GM11168 (cell line): Measurements from ENCODE around the gene BMPR1A.
"Not testable (repeated sequence)": the region's sequence is repeated elsewhere in the genome, so short reads cannot be mapped to it uniquely, and the experiment has no call there.

Source experiments
- in situ Hi-C: fragments of 300-500 bp; cut with MboI; formaldehyde crosslinking; loops from one replicate; pipeline ENCODE4 v1.12.0; 2022; ENCODE audit warnings: low sequenced_read_pairs; ENCODE audit not compliant: unreplicated experiment

The BMPR1A gene

GRCh38 chr10:86929468-86930380 lies 173.3 kb downstream of the BMPR1A start:
- in situ Hi-C loops = no loop called here

DNA sequence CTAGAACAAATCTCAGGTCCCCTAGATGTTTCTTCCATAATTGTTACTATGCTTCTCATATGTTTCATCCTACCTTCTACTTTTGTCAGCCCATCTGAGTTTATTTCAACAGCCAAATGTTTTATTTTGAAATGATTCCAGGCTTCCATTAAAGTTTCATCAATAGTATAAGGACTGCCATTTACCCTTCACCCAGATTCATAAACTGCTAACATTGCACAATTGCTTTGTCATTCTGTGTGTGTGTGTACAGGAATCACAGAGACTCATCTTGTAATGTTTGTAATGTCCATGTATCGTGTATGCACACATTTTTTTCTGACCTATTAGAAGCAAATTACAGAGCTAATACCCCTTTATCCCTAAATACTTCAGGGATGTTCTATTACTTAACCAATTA lies 175.5 kb downstream of the BMPR1A start:
- in situ Hi-C loops = no loop called here

DNA sequence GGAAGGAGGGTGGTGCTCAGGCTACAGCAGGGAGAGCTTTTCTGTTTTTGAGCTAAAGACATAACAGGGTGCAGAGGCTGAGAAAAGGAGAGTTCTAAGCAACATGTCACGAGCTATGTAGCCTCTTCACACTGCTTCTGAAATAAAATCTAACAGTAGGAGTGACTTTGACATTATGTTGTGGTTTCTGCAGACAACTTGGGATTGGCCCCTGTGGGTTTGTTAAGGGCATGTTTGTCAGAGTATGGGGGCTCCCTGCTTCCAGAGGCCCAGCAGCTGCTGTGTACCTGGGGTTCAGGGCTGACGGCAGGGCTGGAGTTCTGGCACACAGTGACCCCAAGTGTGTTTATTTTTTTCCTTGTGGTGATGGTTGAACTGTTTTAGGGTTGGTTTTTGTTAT lies 176.3 kb downstream of the BMPR1A start:
- in situ Hi-C loops = no loop called here

- in situ Hi-C loops = not testable (repeated sequence)
Measured at GRCh38 chr10:86934162-86934711, 177.8 kb downstream of the BMPR1A start.

GRCh38 chr10:86936661-86937501 lies 180.5 kb downstream of the BMPR1A start:
- in situ Hi-C loops = no loop called here

DNA sequence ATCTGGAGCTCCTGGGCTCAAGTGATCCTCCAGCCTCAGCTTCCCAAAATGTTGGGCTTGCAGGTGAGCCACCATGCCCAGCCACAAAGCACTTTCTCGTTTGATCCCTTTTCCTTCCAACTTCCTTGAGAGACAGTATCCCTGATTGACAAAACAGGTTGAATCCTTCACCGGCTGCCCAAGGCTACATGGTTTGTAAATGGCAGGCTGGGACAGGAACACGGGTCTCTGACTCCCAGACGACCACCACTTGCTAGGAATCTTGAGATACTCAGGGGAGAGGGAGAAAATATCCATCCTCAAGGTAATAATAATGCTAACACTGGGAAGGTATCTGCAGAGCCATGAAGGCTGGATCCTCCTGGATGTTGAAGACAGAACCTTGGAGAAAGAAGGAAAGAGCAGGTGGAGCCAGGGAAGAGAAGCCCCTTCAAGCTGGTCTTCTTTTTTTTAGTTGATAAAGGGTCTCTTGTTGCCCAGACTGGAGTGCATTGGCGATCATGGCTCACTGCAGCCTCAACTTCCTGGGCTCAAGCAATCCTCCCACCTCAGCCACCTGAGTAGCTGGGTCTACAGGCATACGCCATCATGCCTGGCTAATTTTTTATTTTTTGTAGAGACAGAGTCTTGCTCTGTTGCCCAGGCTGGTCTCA lies 181.2 kb downstream of the BMPR1A start:
- in situ Hi-C loops = no loop called here

GRCh38 chr10:86938260-86938659 lies 181.8 kb downstream of the BMPR1A start:
- in situ Hi-C loops = no loop called here

DNA sequence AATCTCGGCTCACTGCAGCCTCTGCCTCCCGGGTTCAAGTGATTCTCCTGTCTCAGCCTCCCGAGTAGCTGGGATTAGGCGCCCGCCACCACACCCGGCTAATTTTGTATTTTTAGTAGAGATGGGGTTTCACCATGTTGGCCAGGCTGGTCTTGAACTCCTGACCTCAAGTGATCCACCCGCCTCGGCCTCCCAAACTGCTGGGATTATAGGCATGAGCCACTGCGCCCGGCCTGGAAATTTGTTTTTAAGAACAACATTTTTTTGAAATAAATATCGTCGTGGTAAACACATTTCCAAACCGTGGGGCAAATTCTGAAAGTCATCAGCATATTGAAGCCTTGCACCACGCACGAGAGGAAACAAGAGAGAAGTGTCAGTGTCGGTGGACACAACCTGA lies 183.7 kb downstream of the BMPR1A start:
- in situ Hi-C loops = not testable (repeated sequence)

GRCh38 chr10:86940677-86941076 lies 184.3 kb downstream of the BMPR1A start:
- in situ Hi-C loops = no loop called here

- in situ Hi-C loops = no loop called here
Measured at GRCh38 chr10:86941426-86941825, 185.0 kb downstream of the BMPR1A start.

DNA sequence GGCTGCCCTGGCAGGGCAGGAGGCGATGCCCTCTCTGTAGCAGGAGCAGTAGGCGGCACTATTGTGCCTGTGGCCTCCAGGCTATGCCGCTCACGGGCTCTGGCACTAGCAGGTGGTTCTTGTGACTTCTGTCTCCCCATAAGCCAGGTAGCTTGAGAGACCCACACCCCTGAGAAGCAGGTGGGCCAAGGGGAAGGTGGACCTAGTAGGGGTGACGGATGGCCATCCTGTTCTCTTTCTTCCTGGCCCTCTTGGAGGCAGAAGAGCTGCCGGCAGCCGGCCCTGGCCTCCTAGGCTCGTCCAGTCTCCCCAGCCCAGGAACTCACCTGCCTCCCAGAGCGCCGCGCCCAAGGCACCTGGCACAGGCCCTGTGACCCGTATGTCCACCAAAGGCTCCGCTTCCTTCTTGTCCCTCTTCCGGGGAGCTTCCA lies 185.6 kb downstream of the BMPR1A start:
- in situ Hi-C loops = no loop called here

DNA sequence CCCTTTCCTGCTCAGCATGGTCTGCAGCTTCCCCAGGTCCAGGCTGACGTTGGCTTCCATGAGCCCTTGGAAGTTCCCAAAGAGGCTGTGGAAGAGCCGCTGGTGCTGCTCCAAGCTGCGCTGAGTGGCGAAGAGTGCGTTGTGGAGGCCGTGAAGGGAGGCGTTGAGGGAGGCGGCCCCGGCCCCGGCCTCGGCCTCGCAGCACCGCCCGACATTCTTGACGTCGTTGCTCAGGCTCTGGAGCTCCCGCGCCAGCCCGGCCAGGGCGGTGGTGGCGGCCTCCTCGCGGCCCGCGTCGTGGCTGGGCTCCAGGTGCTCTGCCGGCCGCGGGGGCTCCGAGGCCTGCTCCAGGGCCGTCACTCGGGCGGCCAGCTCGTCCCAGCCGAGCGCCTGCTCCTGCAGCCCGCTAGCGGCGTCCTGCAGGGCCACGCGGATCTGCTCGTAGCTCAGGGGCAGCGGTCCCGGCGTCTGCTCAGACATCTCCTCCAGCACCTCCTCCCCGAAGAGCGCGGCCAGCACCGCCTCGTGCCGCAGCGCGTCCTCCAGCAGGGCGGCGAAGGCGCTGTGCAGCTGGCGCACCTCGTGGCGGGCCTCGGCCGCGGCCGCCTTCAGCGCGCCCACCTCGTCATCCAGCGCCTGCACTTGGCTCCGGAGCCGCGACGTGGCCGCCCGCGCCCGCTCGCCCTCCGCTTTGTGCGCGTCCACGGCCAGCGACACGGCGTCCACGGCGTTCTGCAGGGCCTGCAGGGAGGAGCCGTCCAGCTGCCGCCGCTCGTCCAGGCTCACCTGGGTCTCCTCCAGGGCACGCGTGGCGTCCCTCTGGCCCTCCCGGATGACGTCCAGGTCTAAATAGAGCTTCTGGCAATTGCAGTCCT lies 186.3 kb downstream of the BMPR1A start:
- in situ Hi-C loops = no loop called here

DNA sequence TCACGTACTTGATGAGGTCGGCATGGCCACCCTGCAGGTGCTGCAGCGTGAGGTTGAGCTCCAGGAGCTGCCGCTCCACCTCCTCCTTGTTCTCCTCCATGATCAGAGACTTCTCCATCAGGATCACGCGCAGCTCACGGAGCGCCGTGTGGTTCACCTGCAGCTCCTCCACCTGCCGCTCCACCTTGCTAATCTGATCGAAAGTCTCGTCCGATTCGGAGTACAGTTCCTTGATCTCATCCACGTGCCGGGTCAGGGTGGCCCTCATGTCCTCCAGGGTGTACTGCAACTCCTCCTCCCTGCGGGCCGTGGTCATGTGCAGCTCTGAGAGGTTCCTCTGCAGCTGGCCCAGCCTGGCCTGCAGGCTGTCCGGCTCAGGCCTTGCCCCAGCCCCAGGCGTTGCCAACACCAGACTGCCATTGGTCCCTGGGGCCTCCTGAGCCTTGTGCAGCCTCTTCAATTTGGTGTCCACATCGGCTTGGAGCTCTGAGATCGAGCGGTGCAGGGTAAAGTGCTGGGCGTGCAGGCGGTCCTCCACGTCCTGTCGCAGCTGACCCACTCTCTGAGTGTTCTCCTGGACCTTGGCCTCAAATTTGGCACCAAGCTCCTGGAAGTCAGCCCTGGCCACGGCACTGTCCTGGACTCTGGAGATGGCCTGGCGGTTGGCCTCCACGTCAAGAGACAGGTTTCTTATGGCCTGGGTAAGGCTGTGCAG lies 187.1 kb downstream of the BMPR1A start:
- in situ Hi-C loops = no loop called here

DNA sequence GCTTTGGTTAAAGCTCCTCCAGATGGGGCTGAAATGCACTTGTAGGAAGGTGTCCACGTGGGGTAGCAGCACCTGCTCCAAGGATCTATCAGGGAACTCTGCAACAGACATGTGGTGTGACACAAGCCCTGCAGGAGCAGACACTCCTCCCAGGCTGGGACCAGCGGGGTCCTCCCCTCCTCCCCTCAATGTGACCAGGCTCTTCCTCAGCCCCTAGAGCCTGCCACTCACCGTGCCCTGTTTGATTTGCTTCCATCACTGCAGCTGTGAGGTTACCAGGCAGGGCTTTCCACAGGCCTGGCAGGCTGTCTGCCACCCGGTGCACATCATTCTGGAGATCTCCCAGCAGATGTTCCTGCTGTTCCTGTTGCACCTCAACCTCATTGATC lies 187.6 kb downstream of the BMPR1A start:
- in situ Hi-C loops = no loop called here

DNA sequence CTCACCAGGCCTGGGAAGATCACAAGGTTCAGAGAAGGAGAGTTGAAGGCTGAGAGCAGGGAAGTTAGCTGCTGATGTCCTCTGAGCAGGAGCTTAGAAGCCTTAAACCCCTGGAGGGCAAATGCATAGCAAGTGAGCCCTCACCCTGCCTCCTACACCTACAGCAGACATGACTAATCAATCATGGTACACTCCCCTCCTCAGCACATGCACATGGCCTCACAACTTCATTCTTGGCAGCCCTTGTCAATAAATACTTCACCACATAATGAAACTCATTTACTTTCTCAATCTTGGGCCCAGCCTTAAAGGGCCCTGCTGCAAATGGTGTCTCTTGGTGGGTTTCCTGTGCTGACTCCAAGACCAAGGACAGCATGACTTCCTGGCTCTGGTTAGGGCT lies 188.1 kb downstream of the BMPR1A start:
- in situ Hi-C loops = no loop called here

DNA sequence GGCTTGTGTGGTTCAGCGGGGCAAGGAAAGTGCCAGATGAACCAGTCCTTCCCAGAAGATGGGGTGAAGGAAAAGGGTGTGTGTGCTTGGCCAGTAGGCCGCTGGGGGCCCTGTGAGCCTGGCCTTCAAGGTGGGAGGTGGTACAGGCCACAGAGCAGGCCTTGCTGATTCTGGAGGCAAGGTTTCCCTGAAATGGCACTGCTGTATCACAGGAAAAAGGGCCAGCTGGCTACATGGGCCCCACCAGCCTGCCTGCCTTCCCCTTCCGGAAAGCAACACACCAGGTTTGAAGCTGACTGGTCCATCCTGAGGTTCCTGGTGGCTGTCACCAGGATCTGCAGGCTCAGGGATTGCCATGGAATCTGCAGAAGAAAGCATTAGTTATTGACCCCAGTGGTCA lies 188.5 kb downstream of the BMPR1A start:
- in situ Hi-C loops = no loop called here

DNA sequence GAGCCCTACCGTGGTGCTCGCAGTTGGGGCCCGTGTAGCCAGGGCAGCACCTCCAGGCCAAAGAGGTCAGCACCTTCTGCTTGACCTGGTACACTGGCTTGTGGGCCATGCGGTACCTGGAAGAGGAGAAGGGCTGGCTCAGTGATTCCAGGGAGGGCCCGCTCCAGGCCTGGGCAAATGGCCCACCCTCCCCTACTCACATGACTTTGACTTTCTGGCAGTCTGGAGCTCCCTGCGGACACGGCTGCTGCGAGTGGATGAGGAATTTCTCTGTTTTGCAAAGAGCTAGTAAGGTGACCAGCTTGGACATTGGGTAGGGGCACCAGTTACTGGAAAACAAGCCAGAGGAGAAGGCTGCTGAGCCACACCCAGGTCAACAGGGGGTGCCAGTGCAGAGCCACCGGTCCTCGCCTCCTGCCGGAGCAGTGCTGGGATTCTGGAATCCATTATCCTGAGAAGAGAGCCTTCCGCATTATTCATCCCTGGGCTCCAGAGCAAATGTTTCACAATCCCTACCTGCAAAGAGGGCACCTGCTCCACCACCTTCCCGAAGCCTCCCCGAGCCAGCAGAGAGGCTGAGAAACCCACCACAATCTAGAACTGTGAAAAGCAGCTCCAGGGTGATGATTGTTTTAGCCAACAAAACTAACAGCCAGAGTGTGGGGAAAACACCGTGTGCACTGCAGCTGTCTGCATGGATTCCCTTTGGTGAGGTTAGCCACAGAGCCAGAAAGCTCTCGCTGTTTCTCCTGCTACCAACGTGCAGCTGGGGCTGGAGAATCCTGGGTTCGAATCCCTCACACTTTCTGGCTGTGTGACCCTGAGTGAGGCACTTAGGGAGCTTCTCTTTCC lies 189.2 kb downstream of the BMPR1A start:
- in situ Hi-C loops = no loop called here
